Measurements from ENCODE around the gene CHST12. TPM values are rescaled to one million over a fixed set of nuclear protein-coding genes. Genes with fewer than 3 reads are reported as not detected.

Gene CHST12
- total RNA-seq, 1 donor from 2014 or later, result 15.0 TPM

DNA sequence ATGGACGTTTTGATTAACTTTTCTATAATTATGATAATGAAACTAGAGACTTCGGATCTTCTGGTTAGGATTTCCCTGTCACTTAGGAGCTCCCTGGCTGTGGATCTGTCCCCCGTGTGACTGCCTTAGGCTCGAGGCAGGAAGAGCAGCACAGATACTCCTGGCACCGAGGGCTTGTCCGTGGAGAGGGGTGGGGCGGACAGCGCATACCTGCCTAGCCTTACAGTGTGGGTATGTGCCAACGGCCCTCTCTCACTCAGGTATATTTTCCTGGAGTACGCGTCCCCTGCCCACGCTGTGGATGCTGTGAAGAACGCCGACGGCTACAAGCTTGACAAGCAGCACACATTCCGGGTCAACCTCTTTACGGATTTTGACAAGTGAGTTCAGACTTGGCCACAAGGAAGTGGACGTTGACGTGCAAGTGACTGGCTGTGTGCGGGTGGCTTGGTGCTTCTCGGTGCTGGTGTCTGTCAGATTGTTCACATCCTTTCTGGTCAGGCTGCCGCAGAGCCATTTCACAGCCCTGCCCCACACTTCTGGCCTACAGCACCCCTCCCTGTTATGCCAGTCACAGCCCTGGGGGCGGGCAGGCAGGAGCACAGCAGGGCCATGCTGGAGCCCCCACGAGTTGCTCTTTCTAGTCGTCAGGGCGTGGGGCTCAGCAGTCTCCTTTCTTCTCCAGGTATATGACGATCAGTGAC is 40.9 kb upstream of the CHST12 start:
- H3K36me3 Mint-ChIP-seq (ENCODE audit: low read depth), result peaks cover 13% of the 10 kb centered on the region

DNA sequence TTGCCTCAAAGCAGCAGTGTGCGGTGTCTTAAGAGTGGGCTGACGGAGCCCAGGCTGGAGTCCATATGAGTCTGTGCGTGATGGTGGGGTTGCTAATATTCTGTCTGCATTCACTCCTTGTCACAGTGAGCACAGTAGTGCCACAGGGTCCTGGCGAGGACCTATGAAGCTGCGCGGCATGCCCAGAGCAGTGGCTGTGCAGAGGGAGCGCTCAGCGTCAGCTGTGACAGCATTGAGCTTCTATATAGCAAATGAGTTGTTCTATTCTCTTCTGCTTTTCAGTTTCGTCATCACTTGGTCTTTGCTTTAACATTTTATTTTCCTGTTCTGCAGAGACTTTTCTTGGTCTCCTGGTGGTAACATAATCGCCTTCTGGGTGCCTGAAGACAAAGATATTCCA is 34.3 kb upstream of the CHST12 start:
- Mint-ChIP-seq H3K9me3 (no peaks in the 10 kb centered on the region), H3K4me1 (no peaks in the 10 kb centered on the region), H3K27me3 (ENCODE audit: low read depth) (no peaks in the 10 kb centered on the region), H3K4me3 (no peak overlapping the region), H3K27ac (ENCODE audit: unreplicated experiment) (no peak overlapping the region), H3K36me3 (ENCODE audit: low read depth) (peaks cover 25% of the 10 kb centered on the region)
- DNase-seq (ENCODE audit: low read depth, low spot score), result no peak
- TF ChIP-seq, protein P1, sequence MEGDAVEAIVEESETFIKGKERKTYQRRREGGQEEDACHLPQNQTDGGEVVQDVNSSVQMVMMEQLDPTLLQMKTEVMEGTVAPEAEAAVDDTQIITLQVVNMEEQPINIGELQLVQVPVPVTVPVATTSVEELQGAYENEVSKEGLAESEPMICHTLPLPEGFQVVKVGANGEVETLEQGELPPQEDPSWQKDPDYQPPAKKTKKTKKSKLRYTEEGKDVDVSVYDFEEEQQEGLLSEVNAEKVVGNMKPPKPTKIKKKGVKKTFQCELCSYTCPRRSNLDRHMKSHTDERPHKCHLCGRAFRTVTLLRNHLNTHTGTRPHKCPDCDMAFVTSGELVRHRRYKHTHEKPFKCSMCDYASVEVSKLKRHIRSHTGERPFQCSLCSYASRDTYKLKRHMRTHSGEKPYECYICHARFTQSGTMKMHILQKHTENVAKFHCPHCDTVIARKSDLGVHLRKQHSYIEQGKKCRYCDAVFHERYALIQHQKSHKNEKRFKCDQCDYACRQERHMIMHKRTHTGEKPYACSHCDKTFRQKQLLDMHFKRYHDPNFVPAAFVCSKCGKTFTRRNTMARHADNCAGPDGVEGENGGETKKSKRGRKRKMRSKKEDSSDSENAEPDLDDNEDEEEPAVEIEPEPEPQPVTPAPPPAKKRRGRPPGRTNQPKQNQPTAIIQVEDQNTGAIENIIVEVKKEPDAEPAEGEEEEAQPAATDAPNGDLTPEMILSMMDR (conservative IDR thresholded peaks at IDR 0.05), result no peak

More for the DNA sequence above, 40.9 kb upstream of the CHST12 start:
- Mint-ChIP-seq H3K9me3 (no peaks in the 10 kb centered on the region), H3K4me1 (peaks cover 16% of the 10 kb centered on the region), H3K27ac (ENCODE audit: unreplicated experiment) (no peak overlapping the region), H3K27me3 (ENCODE audit: low read depth) (no peaks in the 10 kb centered on the region), H3K4me3 (no peak overlapping the region)
- no peak for DNase-seq (ENCODE audit: low read depth, low spot score)
- TF ChIP-seq, protein P1 (conservative IDR thresholded peaks at IDR 0.05), result no peak

DNA sequence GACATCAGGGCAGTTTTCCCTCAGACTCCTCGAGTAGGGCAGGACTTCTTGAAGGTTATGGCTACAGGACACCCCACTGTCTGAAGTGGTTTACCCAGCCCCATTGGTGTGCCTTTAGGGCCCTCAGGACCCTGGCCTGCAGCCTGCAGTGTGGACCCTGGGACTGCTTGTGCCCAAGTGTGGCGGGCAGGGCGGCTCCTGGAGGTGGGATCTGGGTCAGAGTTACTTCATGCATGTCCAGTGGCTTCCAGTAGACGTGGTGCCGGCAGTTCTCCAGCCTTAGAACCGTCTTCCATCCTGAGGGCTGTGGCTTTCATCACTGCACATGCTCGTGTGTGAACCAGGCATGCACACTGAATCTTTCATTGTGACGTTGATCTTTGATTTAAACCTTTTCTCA is 32.1 kb upstream of the CHST12 start:
- no peak for DNase-seq (ENCODE audit: low read depth, low spot score)
- Mint-ChIP-seq H3K4me1 (no peaks in the 10 kb centered on the region), H3K4me3 (no peak overlapping the region), H3K36me3 (ENCODE audit: low read depth) (peaks cover 25% of the 10 kb centered on the region), H3K27me3 (ENCODE audit: low read depth) (no peaks in the 10 kb centered on the region), H3K27ac (ENCODE audit: unreplicated experiment) (no peak overlapping the region), H3K9me3 (no peaks in the 10 kb centered on the region)
- TF ChIP-seq, protein P1 (conservative IDR thresholded peaks at IDR 0.05), result no peak

DNA sequence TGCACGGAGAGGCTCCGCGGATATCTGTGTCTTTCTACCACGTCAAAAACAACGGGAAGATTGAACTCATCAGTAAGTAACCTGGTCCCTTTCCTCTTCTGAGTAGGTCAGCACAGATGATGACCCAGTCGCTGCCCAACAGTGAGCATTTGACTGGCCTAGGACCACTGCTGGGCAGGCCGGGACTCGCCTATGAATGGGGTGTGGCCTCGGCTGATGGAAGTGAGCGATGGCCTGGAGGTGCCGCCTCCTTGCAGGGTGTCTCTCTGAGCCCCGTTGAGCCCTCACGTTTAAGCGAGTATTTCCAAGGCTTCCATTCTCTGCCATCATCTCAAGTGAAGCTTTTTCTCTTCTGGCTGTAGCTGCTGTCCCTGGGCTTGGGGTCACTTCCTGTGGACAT is 30.7 kb upstream of the CHST12 start:
- H3K4me1 Mint-ChIP-seq, result no peaks in the 10 kb centered on the region
- TF ChIP-seq, protein P1 (conservative IDR thresholded peaks at IDR 0.05), result no peak
- DNase-seq (ENCODE audit: low read depth, low spot score), result no peak
- H3K9me3 Mint-ChIP-seq, result no peaks in the 10 kb centered on the region
- H3K4me3 Mint-ChIP-seq, result no peak overlapping the region
- peaks cover 25% of the 10 kb centered on the region for H3K36me3 Mint-ChIP-seq (ENCODE audit: low read depth)
- H3K27ac Mint-ChIP-seq (ENCODE audit: unreplicated experiment), result no peak overlapping the region
- H3K27me3 Mint-ChIP-seq (ENCODE audit: low read depth), result no peaks in the 10 kb centered on the region

DNA sequence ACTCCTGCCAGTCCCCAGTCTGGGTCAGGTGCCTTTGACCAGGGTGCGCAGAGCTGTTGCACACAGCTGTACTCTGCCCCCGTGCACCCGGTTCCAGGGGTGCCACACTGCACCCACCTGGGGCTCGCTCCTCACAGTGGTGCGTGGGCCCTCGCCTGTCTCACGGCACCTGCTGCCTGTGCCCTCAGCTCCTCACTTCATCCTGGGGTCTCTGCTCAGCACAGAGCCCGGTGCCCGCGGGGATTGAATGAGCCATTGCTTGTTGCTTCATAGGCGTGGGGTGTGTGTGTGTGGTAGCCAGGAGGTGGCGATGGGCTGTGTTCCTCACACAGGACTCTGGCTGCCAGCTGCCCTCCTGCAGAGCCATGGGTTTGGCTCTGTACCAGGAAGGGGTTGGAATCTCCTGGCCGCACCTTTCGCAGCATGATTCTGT is 30.3 kb upstream of the CHST12 start:
- H3K9me3 Mint-ChIP-seq, result no peaks in the 10 kb centered on the region
- TF ChIP-seq, protein P1 (conservative IDR thresholded peaks at IDR 0.05), result no peak
- no peaks in the 10 kb centered on the region for H3K4me1 Mint-ChIP-seq
- no peak overlapping the region for H3K4me3 Mint-ChIP-seq
- no peak overlapping the region for H3K27ac Mint-ChIP-seq (ENCODE audit: unreplicated experiment)
- DNase-seq (ENCODE audit: low read depth, low spot score), result no peak
- no peaks in the 10 kb centered on the region for H3K27me3 Mint-ChIP-seq (ENCODE audit: low read depth)
- H3K36me3 Mint-ChIP-seq (ENCODE audit: low read depth), result peaks cover 25% of the 10 kb centered on the region
